ENCODE data around the gene PROM1. TPM values are rescaled to one million over a fixed set of nuclear protein-coding genes. Genes with fewer than 3 reads are reported as not detected.

PROM1 gene
- total and polyA plus RNA-seq, 2 donors (not counting 1 experiment from before 2014, with no cell fraction given), result 0.10 to 0.17 TPM

GRCh38 chr4:16118090-16118489 is 34.3 kb upstream of the PROM1 start:
- no peak for TF ChIP-seq EZH2 (IDR thresholded peaks at IDR 0.05; ENCODE audit: low read length, missing control alignments)
- TF ChIP-seq CTCF (conservative IDR thresholded peaks at IDR 0.05 in 1 of 2, IDR thresholded peaks at IDR 0.05 in 1 of 2; ENCODE audit: low read depth in 1 of 2, low read length in 2 of 2), result no peak
- H3K9me3 ChIP-seq (ENCODE audit: control insufficient read depth, insufficient read depth, low read depth, low read length), result no peaks in the 10 kb centered on the region
- no peaks in the 10 kb centered on the region for H3K36me3 ChIP-seq (ENCODE audit: control insufficient read depth, insufficient read depth, low read length)
- H3K79me2 ChIP-seq (ENCODE audit: control insufficient read depth, insufficient read depth, low read length), result no peaks in the 10 kb centered on the region
- no peak for DNase-seq (ENCODE audit: low read depth in 2 of 2)
- H2AFZ ChIP-seq (ENCODE audit: low read length), result no peak overlapping the region
- H4K20me1 ChIP-seq (ENCODE audit: control insufficient read depth, extremely low read depth, insufficient read depth, low read length), result peaks cover 2% of the 10 kb centered on the region
- H3K4me2 ChIP-seq (ENCODE audit: extremely low read depth, insufficient read depth, low read length), result no peak overlapping the region
- H3K9ac ChIP-seq (ENCODE audit: insufficient read depth, low read length), result no peak overlapping the region
- H3K27me3 ChIP-seq (ENCODE audit: control insufficient read depth, insufficient read depth, low read length), result peaks cover 1% of the 10 kb centered on the region
- no peak overlapping the region for H3K27ac ChIP-seq (ENCODE audit: insufficient read depth, low read length)
- H3K4me3 ChIP-seq (replicated peaks in 1 of 4; ENCODE audit: control extremely low read depth in 1 of 4, insufficient read depth in 1 of 4, low read depth in 3 of 4, low read length in 4 of 4), result no peak overlapping the region
- H3K4me1 ChIP-seq (ENCODE audit: control insufficient read depth, extremely low read depth, insufficient read depth, low read length), result no peaks in the 10 kb centered on the region

GRCh38 chr4:16117164-16117563 is 33.3 kb upstream of the PROM1 start:
- H3K9me3 ChIP-seq (ENCODE audit: control insufficient read depth, insufficient read depth, low read depth, low read length), result no peaks in the 10 kb centered on the region
- peaks cover 2% of the 10 kb centered on the region for H4K20me1 ChIP-seq (ENCODE audit: control insufficient read depth, extremely low read depth, insufficient read depth, low read length)
- H3K36me3 ChIP-seq (ENCODE audit: control insufficient read depth, insufficient read depth, low read length), result no peaks in the 10 kb centered on the region
- H3K4me2 ChIP-seq (ENCODE audit: extremely low read depth, insufficient read depth, low read length), result no peak overlapping the region
- no peaks in the 10 kb centered on the region for H3K79me2 ChIP-seq (ENCODE audit: control insufficient read depth, insufficient read depth, low read length)
- no peak overlapping the region for H3K27ac ChIP-seq (ENCODE audit: insufficient read depth, low read length)
- H3K9ac ChIP-seq (ENCODE audit: insufficient read depth, low read length), result no peak overlapping the region
- no peak overlapping the region for H3K4me3 ChIP-seq (replicated peaks in 1 of 4; ENCODE audit: control extremely low read depth in 1 of 4, insufficient read depth in 1 of 4, low read depth in 3 of 4, low read length in 4 of 4)
- no peak overlapping the region for H2AFZ ChIP-seq (ENCODE audit: low read length)
- H3K4me1 ChIP-seq (ENCODE audit: control insufficient read depth, extremely low read depth, insufficient read depth, low read length), result no peaks in the 10 kb centered on the region
- TF ChIP-seq EZH2 (IDR thresholded peaks at IDR 0.05; ENCODE audit: low read length, missing control alignments) (no peak), CTCF (conservative IDR thresholded peaks at IDR 0.05 in 1 of 2, IDR thresholded peaks at IDR 0.05 in 1 of 2; ENCODE audit: low read depth in 1 of 2, low read length in 2 of 2) (no peak)
- H3K27me3 ChIP-seq (ENCODE audit: control insufficient read depth, insufficient read depth, low read length), result no peaks in the 10 kb centered on the region
- DNase-seq (ENCODE audit: low read depth in 2 of 2), result no peak

GRCh38 chr4:16116493-16116990 is 32.7 kb upstream of the PROM1 start:
- DNase-seq (ENCODE audit: low read depth in 2 of 2), result no peak
- Histone ChIP-seq H4K20me1 (ENCODE audit: control insufficient read depth, extremely low read depth, insufficient read depth, low read length) (peaks cover 2% of the 10 kb centered on the region), H3K27me3 (ENCODE audit: control insufficient read depth, insufficient read depth, low read length) (no peaks in the 10 kb centered on the region), H3K9me3 (ENCODE audit: control insufficient read depth, insufficient read depth, low read depth, low read length) (no peaks in the 10 kb centered on the region), H3K79me2 (ENCODE audit: control insufficient read depth, insufficient read depth, low read length) (no peaks in the 10 kb centered on the region), H3K36me3 (ENCODE audit: control insufficient read depth, insufficient read depth, low read length) (no peaks in the 10 kb centered on the region), H3K4me1 (ENCODE audit: control insufficient read depth, extremely low read depth, insufficient read depth, low read length) (no peaks in the 10 kb centered on the region), H3K4me3 (replicated peaks in 1 of 4; ENCODE audit: control extremely low read depth in 1 of 4, insufficient read depth in 1 of 4, low read depth in 3 of 4, low read length in 4 of 4) (no peak overlapping the region), H3K9ac (ENCODE audit: insufficient read depth, low read length) (no peak overlapping the region), H3K4me2 (ENCODE audit: extremely low read depth, insufficient read depth, low read length) (no peak overlapping the region), H3K27ac (ENCODE audit: insufficient read depth, low read length) (no peak overlapping the region), H2AFZ (ENCODE audit: low read length) (no peak overlapping the region)
- TF ChIP-seq CTCF (conservative IDR thresholded peaks at IDR 0.05 in 1 of 2, IDR thresholded peaks at IDR 0.05 in 1 of 2; ENCODE audit: low read depth in 1 of 2, low read length in 2 of 2), result no peak
- TF ChIP-seq EZH2 (IDR thresholded peaks at IDR 0.05; ENCODE audit: low read length, missing control alignments), result no peak

Data from fibroblast of lung (primary cell).